Skeletal muscle satellite cell (primary cell): ENCODE results near the gene TBC1D21.

Source experiments
- H3K27me3 ChIP-seq: 2 replicates; pipeline ENCODE4 v1.7.0; 2013; ENCODE audit warnings: low read length; ENCODE audit not compliant: control insufficient read depth, insufficient read depth
- H3K36me3 ChIP-seq: 2 replicates; pipeline ENCODE4 v1.7.0; 2013; ENCODE audit warnings: mild to moderate bottlenecking, control low read depth, low read length; ENCODE audit not compliant: insufficient read depth
- H3K4me1 ChIP-seq: 2 replicates; pipeline ENCODE4 v1.7.0; 2013; ENCODE audit warnings: low read length; ENCODE audit not compliant: control insufficient read depth, insufficient read depth
- H3K4me2 ChIP-seq: 2 replicates; pipeline ENCODE4 v1.7.0; 2013; ENCODE audit warnings: mild to moderate bottlenecking, low read length
- H3K4me3 ChIP-seq: 2 replicates; pipeline ENCODE4 v1.7.0; 2013; ENCODE audit warnings: low read length
- H3K9ac ChIP-seq: 2 replicates; pipeline ENCODE4 v1.7.0; 2013; ENCODE audit warnings: mild to moderate bottlenecking, low read depth, low read length, moderate library complexity
- H3K9me3 ChIP-seq: replicated peaks from 2 replicates; pipeline ENCODE4 v1.7.0; 2013; ENCODE audit warnings: mild to moderate bottlenecking, control low read depth, low read length

TBC1D21 gene

DNA sequence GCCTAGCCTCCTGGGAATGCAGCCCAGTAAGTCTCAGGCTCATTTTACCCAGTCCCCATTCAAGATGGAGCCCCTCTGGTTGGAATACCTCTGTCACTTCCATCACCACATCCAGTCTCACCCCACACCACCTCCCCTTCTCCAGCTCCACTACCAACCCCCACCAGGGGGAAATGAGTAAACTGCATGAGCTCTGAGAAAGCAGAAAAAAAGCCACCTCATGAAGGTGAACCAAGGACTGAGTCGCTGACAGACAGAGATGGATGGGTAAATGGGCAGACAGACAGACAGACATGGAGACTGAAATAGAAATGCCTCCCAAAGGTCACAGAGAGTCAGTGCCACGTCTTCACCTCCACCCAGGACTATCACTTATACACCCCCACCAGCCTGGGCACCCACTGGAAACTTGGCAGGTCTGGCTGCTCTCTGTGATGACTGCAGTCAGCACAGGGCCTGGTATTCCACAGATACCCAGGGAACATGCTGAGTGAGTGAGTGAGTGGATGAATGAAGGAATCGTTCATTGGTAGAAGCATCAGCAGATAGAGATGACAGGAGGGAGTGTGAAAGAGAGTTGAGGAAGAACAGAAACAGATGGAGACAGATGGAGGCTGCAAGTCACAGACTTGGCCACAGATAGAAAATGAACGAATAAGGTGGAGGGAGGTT lies 48.0 kb downstream of the TBC1D21 start:
- no peak overlapping the region for H3K4me2 ChIP-seq
- no peak overlapping the region for H3K4me3 ChIP-seq
- no peaks in the 10 kb centered on the region for H3K9me3 ChIP-seq
- no peaks in the 10 kb centered on the region for H3K27me3 ChIP-seq
- H3K36me3 ChIP-seq, result peaks cover 5% of the 10 kb centered on the region
- H3K9ac ChIP-seq, result no peak overlapping the region
- peaks cover 52% of the 10 kb centered on the region for H3K4me1 ChIP-seq

GRCh38 chr15:73922186-73923151 lies 49.1 kb downstream of the TBC1D21 start:
- Histone ChIP-seq H3K9ac (peak overlapping the region; percentile 77), H3K4me1 (peaks cover 55% of the 10 kb centered on the region), H3K27me3 (no peaks in the 10 kb centered on the region), H3K36me3 (peaks cover 3% of the 10 kb centered on the region), H3K4me2 (peak overlapping the region; percentile 74), H3K4me3 (peak overlapping the region; percentile 61), H3K9me3 (no peaks in the 10 kb centered on the region)

- peak overlapping the region; percentile 61 for H3K4me3 ChIP-seq
- no peaks in the 10 kb centered on the region for H3K27me3 ChIP-seq
- peak overlapping the region; percentile 77 for H3K9ac ChIP-seq
- no peaks in the 10 kb centered on the region for H3K9me3 ChIP-seq
- H3K36me3 ChIP-seq, result peaks cover 3% of the 10 kb centered on the region
- peak overlapping the region; percentile 74 for H3K4me2 ChIP-seq
- H3K4me1 ChIP-seq, result peaks cover 57% of the 10 kb centered on the region
Observed at GRCh38 chr15:73923156-73923487, 49.8 kb downstream of the TBC1D21 start.

- Histone ChIP-seq H3K27me3 (no peaks in the 10 kb centered on the region), H3K36me3 (peaks cover 3% of the 10 kb centered on the region), H3K9me3 (no peaks in the 10 kb centered on the region), H3K4me3 (peak overlapping the region; percentile 61), H3K4me1 (peaks cover 62% of the 10 kb centered on the region), H3K4me2 (peak overlapping the region; percentile 74), H3K9ac (peak overlapping the region; percentile 77)
Observed at GRCh38 chr15:73923488-73924164, 50.3 kb downstream of the TBC1D21 start.

- H3K9ac ChIP-seq, result peak overlapping the region; percentile 77
- H3K4me3 ChIP-seq, result peak overlapping the region; percentile 8
- peak overlapping the region; percentile 97 for H3K4me2 ChIP-seq
- H3K36me3 ChIP-seq, result peaks cover 7% of the 10 kb centered on the region
- no peaks in the 10 kb centered on the region for H3K9me3 ChIP-seq
- peaks cover 69% of the 10 kb centered on the region for H3K4me1 ChIP-seq
- no peaks in the 10 kb centered on the region for H3K27me3 ChIP-seq
Observed at GRCh38 chr15:73924171-73924921, 51.0 kb downstream of the TBC1D21 start.

GRCh38 chr15:73925848-73926218 lies 52.5 kb downstream of the TBC1D21 start:
- H3K9ac ChIP-seq, result peak overlapping the region; percentile 88
- H3K9me3 ChIP-seq, result no peaks in the 10 kb centered on the region
- peak overlapping the region; percentile 97 for H3K4me2 ChIP-seq
- peaks cover 14% of the 10 kb centered on the region for H3K36me3 ChIP-seq
- peak overlapping the region; percentile 87 for H3K4me3 ChIP-seq
- no peaks in the 10 kb centered on the region for H3K27me3 ChIP-seq
- H3K4me1 ChIP-seq, result peaks cover 84% of the 10 kb centered on the region

- Histone ChIP-seq H3K4me3 (peak within 1 kb of the TSS; percentile 87), H3K36me3 (peaks cover 15% of the 10 kb centered on the region), H3K4me2 (peak within 1 kb of the TSS; percentile 97), H3K4me1 (peaks cover 86% of the 10 kb centered on the region), H3K9me3 (no peaks in the 10 kb centered on the region), H3K9ac (peak within 1 kb of the TSS; percentile 88), H3K27me3 (no peaks in the 10 kb centered on the region)
Observed at GRCh38 chr15:73926219-73927002, 53.0 kb downstream of the TBC1D21 start, which contains the start of gene LOXL1. Gene LOXL1 (plus strand): TSS chr15:73926462. CDS start chr15:73926784, 322 bp downstream.

GRCh38 chr15:73927003-73927475 lies 53.7 kb downstream of the TBC1D21 start:
- peak overlapping the region; percentile 88 for H3K9ac ChIP-seq
- H3K36me3 ChIP-seq, result peaks cover 21% of the 10 kb centered on the region
- H3K4me3 ChIP-seq, result peak overlapping the region; percentile 87
- no peaks in the 10 kb centered on the region for H3K9me3 ChIP-seq
- H3K4me2 ChIP-seq, result peak overlapping the region; percentile 97
- H3K4me1 ChIP-seq, result peaks cover 84% of the 10 kb centered on the region
- H3K27me3 ChIP-seq, result no peaks in the 10 kb centered on the region

- H3K4me1 ChIP-seq, result peaks cover 78% of the 10 kb centered on the region
- H3K9ac ChIP-seq, result peak overlapping the region; percentile 88
- no peaks in the 10 kb centered on the region for H3K9me3 ChIP-seq
- no peaks in the 10 kb centered on the region for H3K27me3 ChIP-seq
- H3K4me2 ChIP-seq, result peak overlapping the region; percentile 97
- peak overlapping the region; percentile 87 for H3K4me3 ChIP-seq
- peaks cover 27% of the 10 kb centered on the region for H3K36me3 ChIP-seq
Observed at GRCh38 chr15:73927476-73928240, 54.3 kb downstream of the TBC1D21 start.

DNA sequence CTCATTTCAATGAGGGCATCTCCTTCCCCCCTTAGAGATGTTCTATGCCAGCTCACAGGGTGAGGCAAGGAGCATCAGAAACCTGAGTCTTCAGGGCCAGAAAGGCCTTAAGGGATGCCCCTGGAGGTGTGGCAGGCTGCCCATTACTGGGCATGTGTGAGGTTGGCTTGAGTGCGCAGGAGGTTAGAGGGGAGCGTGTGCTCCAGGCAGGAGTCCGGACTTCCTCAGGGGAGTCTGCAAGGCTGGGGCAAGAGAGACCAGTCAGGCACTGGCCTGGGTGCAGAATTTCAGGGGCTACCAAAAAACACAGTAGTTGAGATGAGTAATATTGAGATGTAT lies 54.8 kb downstream of the TBC1D21 start:
- Histone ChIP-seq H3K36me3 (peaks cover 32% of the 10 kb centered on the region), H3K4me2 (peak overlapping the region; percentile 97), H3K9ac (peak overlapping the region; percentile 88), H3K4me3 (peak overlapping the region; percentile 87), H3K4me1 (peaks cover 72% of the 10 kb centered on the region), H3K9me3 (no peaks in the 10 kb centered on the region), H3K27me3 (no peaks in the 10 kb centered on the region)
